Right lobe of liver (tissue), 6 donors: ENCODE measurements around the gene TSNAX. TPM values are rescaled to one million over a fixed set of nuclear protein-coding genes. Genes with fewer than 3 reads are reported as not detected.

ENCODE experiments used
- ATAC-seq, 4 donors: fragments of 200-7000 bp; cut with Tn5 transposase; one replicate each; pipeline ENCODE4 v1.9.1; 2020; ENCODE audit warnings: mild to moderate bottlenecking in 4 of 4, moderate library complexity in 4 of 4
- DNase-seq, 3 donors: peaks; one replicate each; pipeline ENCODE4 v3.0.0-alpha.2; 2020
- H3K27ac ChIP-seq, 3 donors: fragments of 200-600 bp; one replicate each; pipeline ENCODE4 v1.8.0; 2022
- H3K27me3 ChIP-seq, 2 donors: fragments of 200-600 bp; one replicate each; pipeline ENCODE4 v1.8.0; 2022
- H3K36me3 ChIP-seq, 4 donors: fragments of 200-600 bp; sonication (generic) in 1 of 4; one replicate each; pipeline versions ENCODE4 v1.5.1 to v1.8.0; 2017 to 2022; ENCODE audit warnings: control low read depth in 1 of 4
- H3K4me1 ChIP-seq, 4 donors: fragments of 200-600 bp; sonication (generic) in 1 of 4; one replicate each; pipeline versions ENCODE4 v1.5.1 to v1.8.0; 2017 to 2022; ENCODE audit warnings: control low read depth in 1 of 4
- H3K4me3 ChIP-seq, 3 donors: fragments of 200-600 bp; one replicate each; pipeline ENCODE4 v1.8.0; 2022
- H3K9me3 ChIP-seq, 4 donors: fragments of 200-600 bp; sonication (generic) in 1 of 4; one replicate each; pipeline versions ENCODE4 v1.5.1 to v1.8.0; 2017 to 2022; ENCODE audit warnings: control low read depth in 1 of 4
- CTCF ChIP-seq, 4 donors: fragments of 200-600 bp in 3 of 4; fragments of 450-650 bp in 1 of 4; IDR thresholded peaks; one replicate each; pipeline versions ENCODE4 v1.5.1 to v1.8.0; 2016 to 2022; ENCODE audit warnings: antibody characterized with exemption in 4 of 4, mild to moderate bottlenecking in 2 of 4
- POLR2A ChIP-seq: fragments of 450-650 bp; IDR thresholded peaks from one replicate; pipeline ENCODE4 v1.6.1; 2017; ENCODE audit warnings: antibody characterized with exemption, mild to moderate bottlenecking
- WGBS: methylation state at CpG from one replicate; pipeline ENCODE4 v1.1.6; 2018; ENCODE audit warnings: low coverage, low lambda C conversion rate; ENCODE audit not compliant: insufficient coverage; ENCODE audit errors: missing lambda C conversion rate; 5-methylcytosine and 5-hydroxymethylcytosine counted together
- intact Hi-C, 2 donors: fragments of 100-400 bp; cut with DNase I; formaldehyde crosslinking; loops; one replicate each; pipeline versions ENCODE4 v1.11.2 to v1.14.1; 2022
- total RNA-seq, 6 experiments: library from RNA; depleted of rRNA in 2 of 6; stranded (reverse); fragments of >200 nt in 2 of 6; fragmentation: NEBNext Ultra II Directional in 3 of 6; extraction: Animal tissue kit (Norgen Biotek cat#: 25700) in 3 of 6; gene quantifications; one replicate each; pipeline versions ENCODE4 v1.1.0 to v1.2.4, GENCODE V29; 2016 to 2023
- donor health status: DM: no; HTN: yes; CAD: no.
- donor health status: DM: no; HTN: no; CAD: no.
- donor health status: DM: no; HTN: no; CAD: no.
- donor health status: DM: no; HTN: yes; CAD: no.
- donor health status: DM: no; HTN: yes; CAD: no.

Gene TSNAX
- total RNA-seq, 6 experiments from 2014 or later = 11.5 to 18.6 (median 13.6) TPM

DNA sequence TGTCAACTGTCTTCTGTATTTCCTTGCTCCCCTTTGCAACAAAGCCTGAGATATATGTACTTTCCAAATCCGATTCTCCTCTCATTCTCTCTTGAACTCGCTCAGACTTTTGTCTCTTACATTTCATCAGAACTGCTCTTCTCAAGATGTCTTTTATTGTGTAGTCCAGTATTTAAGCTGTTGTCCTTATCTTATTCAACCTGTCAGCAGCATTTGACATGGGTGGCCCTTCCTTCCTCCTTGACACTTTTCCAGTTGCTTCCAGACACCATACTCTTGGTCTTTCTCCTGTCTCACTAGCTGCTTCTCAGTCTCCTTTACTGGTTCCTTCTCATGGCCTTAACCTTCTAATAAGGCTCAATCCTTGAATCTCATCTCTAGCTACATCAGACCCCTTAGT lies 47.0 kb downstream of the TSNAX start:
- WGBS = 85% methylated on average over 2 of the region's 2 CpGs

GRCh38 chr1:231576804-231577718 lies 48.6 kb downstream of the TSNAX start:
- 83% methylated on average over 10 of the region's 11 CpGs for WGBS
- no peaks in the 10 kb centered on the region for H3K4me1 ChIP-seq
- H3K27me3 ChIP-seq = no peaks in the 10 kb centered on the region
- no peak overlapping the region for H3K27ac ChIP-seq
- no peak for DNase-seq
- intact Hi-C loops = no loop called here
- ATAC-seq = no peak
- no peaks in the 10 kb centered on the region for H3K36me3 ChIP-seq
- H3K9me3 ChIP-seq = no peaks in the 10 kb centered on the region
- no peak overlapping the region for H3K4me3 ChIP-seq
- TF ChIP-seq CTCF (IDR thresholded peaks at IDR 0.05) (no peak), POLR2A (no peak)

More for the DNA sequence above, 47.0 kb downstream of the TSNAX start:
- Histone ChIP-seq H3K27ac (no peak overlapping the region), H3K4me1 (no peaks in the 10 kb centered on the region), H3K27me3 (no peaks in the 10 kb centered on the region), H3K36me3 (no peaks in the 10 kb centered on the region), H3K9me3 (no peaks in the 10 kb centered on the region), H3K4me3 (no peak overlapping the region)
- no peak for TF ChIP-seq POLR2A
- TF ChIP-seq CTCF (IDR thresholded peaks at IDR 0.05) = no peak
- ATAC-seq = no peak
- no peak for DNase-seq
- intact Hi-C loops = no loop called here

DNA sequence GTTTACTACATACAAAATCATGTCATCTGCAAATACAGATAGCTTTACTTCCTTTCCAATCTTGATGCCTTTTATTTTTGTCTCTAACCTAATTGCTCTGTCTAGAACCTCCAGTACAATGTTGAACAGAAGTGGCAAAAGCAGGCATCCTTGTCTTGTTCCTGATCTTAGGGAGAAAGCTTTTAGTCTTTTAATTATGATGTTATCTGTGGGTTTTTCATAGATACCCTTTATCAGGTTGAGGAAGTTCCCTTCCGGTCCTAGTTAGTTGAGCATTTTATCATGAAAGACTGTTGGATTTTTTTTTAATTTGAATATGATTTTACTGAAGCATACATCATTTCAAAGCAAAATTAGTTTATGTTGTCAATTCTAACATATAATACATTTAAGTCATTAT lies 52.4 kb downstream of the TSNAX start:
- intact Hi-C loops = no loop called here
- no peak for DNase-seq
- no peaks in the 10 kb centered on the region for H3K4me1 ChIP-seq

GRCh38 chr1:231581859-231582258 lies 53.4 kb downstream of the TSNAX start:
- no peaks in the 10 kb centered on the region for H3K4me1 ChIP-seq
- H3K27me3 ChIP-seq = no peaks in the 10 kb centered on the region
- intact Hi-C loops = no loop called here
- 58% methylated on average over 2 of the region's 2 CpGs for WGBS
- no peak for ATAC-seq
- no peak for DNase-seq
- H3K4me3 ChIP-seq = no peak overlapping the region
- TF ChIP-seq CTCF (IDR thresholded peaks at IDR 0.05) = no peak
- TF ChIP-seq POLR2A = no peak
- H3K9me3 ChIP-seq = no peaks in the 10 kb centered on the region
- no peaks in the 10 kb centered on the region for H3K36me3 ChIP-seq
- H3K27ac ChIP-seq = no peak overlapping the region

More for the DNA sequence above, 52.4 kb downstream of the TSNAX start:
- ATAC-seq = no peak
- no peak overlapping the region for H3K27ac ChIP-seq
- no peaks in the 10 kb centered on the region for H3K36me3 ChIP-seq
- no peaks in the 10 kb centered on the region for H3K9me3 ChIP-seq
- no peak overlapping the region for H3K4me3 ChIP-seq
- H3K27me3 ChIP-seq = no peaks in the 10 kb centered on the region
- no peak for TF ChIP-seq CTCF (IDR thresholded peaks at IDR 0.05)
- TF ChIP-seq POLR2A = no peak
- 69% methylated on average over 1 of the region's 1 CpG for WGBS
